NCI-H1105 (cell line): ENCODE data around the gene ALOXE3.

Experiments used
- DNase-seq: peaks from one replicate; lab custom pipeline; 2025; lab: John Stamatoyannopoulos, UW

The ALOXE3 gene

GRCh38 chr17:8141741-8142140 is 23.4 kb upstream of the ALOXE3 start:
- no peak for DNase-seq

DNA sequence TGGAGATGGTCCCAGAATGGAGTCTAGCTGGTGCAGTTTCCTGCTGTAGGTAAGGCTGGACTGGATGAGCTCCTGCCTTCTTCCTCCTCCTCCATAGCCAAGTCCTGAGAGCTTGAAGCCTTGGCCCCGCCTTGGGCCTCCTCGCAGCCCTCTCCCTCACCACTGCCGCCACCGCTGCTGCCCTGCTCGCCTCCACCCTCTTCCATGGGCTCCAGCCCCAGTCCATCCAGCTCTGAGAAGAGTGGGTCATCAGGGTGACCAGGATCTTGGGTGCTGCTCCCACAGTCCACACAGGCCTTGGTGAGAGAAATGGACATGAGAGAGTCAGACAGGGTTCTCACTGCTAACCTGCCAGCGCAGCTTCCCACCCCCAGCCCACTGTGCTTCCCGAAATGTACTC is 22.7 kb upstream of the ALOXE3 start:
- no peak for DNase-seq

DNA sequence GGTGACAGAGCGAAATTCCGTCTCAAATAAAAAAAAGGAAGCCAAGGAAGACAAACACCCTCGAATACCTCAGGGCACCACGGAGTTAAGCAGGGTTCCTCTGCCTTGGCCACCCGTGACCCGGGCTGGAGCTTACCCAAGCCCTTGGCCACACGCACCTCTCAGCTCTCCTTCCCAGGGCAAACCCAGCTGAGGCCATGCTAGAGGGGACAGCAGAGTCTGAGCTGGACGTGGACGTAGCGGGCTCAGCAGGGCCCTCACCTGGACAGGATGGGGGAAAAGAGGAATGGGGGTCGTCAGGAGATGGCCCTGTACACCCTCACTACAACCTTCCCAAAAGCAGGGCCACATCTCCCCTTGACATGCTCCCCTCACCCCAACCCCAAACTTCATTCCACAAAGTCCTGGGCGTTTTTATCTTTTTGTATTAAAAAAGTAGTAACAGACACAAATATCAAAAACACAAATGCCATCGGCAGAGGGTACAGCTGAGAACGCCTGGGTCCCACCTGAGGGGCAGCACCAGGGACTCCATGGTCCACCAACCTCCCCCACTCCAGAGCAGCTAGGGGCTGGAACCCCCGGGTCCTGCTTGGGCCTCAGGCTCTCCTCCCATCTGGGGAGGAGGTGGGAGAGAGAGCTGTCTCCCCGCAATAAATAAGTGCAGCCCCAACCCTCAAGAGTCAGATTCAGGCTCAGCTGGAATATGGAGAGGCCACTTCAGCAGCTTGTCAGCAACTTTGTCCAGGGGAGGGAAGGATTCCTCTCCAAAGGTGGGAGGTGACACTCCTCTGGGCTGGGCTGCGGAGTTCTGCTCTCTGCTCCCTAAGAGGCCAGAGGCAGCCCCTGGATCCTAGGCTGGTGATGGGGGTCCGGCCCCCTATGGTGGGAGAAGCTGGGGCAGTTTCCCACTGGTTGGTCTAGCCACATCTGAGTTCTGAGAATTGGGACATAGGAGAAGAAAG is 22.0 kb upstream of the ALOXE3 start:
- DNase-seq, result no peak

DNA sequence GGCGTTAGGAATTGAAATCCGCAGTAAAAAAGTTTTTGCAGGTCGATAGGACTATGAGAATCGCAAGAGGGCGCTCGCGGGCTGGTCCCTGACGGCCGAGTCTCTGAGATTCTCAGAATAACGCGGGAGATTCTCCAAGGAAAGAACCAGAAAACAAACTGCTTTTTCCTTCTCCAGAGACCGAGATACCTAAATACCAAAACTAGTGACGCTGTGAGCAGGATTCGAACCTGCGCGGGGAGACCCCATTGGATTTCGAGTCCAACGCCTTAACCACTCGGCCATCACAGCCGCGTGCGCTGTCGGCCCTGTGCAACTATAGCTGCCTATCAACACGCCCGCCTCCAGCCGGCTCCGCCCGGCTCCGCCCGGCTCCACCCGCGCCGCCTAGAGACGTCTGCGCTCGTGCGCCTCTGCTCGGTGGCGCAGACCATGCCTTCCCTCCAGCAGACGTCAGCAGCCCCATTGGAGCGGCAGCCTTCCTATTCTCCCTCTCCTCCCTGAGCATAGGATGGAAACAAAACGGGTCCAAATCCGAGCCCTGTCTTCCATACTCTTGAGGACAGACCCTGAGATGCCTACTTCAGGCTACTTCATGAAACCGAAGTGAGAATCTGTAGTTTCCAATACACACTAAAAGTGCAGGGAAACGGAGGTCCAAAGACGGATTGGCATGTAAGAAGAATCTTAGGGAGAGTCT is 20.5 kb upstream of the ALOXE3 start:
- DNase-seq, result peak; percentile 100

DNA sequence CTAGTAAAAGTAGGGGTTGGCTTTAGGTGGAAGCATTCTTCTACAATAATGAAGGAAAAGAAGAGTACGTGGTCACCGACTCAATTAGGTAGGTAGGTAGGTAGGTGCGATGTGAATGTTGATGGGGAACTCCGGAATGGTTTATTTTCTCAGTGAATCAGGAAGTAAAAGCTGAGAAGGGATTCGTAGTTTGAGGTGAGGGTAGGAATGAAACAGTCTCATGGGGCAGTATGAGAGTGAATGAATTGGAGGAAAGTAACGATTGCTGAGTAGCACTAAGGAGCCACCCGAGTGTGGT is 20.0 kb upstream of the ALOXE3 start:
- no peak for DNase-seq

DNA sequence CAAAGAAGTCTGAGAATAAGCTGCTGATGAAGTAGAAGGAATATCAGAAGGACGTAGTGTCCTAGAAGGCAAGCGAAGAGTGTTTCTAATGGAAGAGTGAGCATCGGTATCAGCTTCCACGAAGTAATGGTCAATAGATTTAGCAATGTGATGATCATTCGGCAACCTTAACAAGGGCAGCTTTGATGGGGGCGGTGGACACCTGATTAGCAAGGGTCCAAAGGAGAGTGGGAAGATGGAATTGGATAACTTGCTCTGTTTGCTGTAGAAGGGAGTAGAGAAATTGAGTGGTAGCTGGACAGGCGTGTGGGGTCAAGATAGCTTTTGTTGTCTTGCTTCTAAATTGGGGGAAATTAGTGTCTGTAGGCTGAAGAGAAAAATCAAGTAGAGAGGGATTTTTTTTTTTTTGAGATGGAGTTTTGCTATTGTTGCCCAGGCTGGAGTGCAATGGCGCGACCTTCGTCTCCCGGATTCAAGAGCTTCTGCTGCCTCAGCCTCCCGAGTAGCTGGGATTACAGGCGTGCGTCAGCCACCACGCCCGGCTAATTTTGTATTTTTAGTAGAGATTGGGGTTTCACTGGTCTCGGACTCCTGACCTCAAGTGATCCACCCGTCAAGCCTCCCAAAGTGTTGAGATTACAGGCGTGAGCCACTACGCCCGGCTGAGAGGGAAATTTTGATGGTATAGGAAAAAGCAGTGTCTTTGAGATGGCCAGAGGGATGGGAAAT is 19.5 kb upstream of the ALOXE3 start:
- no peak for DNase-seq

DNA sequence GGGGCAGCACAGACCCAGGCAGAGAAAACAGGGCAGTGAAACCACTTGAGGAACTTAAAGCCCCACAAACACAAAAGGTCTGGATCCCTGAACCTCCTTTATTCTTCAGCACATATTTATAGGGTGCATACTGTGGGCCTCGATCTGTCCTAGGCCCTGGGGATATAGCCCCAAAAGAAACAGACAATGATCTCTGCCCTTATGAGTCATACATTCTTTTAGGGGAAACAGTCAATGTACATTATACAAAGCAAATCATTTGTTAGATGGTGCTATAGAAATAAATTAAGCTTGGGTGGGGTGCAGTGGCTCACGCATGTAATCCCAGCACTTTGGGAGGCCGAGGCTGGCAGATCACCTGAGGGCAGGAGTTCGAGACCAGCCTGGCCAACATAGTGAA is 15.6 kb upstream of the ALOXE3 start:
- no peak for DNase-seq

GRCh38 chr17:8133399-8133798 is 15.1 kb upstream of the ALOXE3 start:
- no peak for DNase-seq

DNA sequence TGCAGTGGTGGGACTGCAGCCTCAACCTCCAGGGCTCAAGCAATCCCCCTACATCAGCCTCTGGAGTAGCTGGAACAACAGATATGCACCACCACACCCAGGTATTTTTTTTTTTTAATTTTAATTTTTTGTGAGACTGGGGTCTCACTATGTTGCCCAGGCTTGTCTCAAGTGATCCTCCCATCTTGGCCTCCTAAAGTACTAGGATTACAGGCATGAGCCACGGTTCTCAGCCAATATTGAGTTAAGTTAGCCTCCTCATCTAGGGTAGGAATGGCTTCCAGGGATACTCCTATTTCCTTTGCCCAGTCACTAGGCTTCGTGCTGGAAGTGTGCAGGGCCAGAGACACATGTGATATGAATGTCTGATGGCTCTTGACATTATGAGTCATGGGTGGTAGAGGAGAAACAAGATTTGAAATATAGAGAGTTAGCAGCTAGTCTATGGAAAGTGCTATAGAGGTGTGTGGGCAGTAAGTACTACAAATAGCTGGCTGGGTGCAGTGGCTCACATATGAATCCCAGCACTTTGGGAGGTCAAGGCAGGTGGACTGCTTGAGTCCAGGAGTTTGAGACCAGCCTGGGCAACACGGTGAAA is 13.6 kb upstream of the ALOXE3 start:
- no peak for DNase-seq

DNA sequence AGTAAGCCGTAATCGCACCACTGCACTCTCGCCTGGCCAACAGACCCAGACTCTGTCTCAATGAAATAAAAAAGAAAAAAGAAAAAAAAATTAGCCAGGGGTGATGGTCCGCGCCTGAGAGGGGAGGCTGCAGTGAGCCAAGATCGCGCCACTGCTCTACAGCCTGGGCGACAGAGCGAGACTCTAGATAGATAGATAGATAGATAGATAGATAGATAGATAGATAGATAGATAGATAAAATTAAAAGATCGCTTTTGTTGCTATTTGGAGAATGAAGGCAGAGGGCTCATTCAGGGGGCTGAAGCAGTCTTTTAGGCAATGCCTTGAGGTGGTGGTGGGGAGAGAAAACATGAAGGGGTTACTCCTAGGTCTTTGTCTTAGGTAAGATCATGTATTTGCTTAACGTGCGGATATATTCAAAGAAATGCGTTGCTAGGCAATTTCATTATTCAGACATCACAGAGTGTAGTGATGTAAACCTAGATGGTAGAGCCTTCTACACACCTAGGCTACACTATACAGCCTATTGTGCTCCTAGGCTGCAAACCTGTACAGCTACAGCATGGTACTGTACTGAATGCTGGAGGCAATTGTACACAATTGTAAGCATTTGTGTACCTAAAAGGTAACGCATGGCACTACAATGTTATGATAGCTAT is 9.9 kb upstream of the ALOXE3 start:
- no peak for DNase-seq

GRCh38 chr17:8126491-8127066 is 8.3 kb upstream of the ALOXE3 start:
- DNase-seq, result peak; percentile 24

- DNase-seq, result no peak
Observed at GRCh38 chr17:8125947-8126490, 7.7 kb upstream of the ALOXE3 start.

DNA sequence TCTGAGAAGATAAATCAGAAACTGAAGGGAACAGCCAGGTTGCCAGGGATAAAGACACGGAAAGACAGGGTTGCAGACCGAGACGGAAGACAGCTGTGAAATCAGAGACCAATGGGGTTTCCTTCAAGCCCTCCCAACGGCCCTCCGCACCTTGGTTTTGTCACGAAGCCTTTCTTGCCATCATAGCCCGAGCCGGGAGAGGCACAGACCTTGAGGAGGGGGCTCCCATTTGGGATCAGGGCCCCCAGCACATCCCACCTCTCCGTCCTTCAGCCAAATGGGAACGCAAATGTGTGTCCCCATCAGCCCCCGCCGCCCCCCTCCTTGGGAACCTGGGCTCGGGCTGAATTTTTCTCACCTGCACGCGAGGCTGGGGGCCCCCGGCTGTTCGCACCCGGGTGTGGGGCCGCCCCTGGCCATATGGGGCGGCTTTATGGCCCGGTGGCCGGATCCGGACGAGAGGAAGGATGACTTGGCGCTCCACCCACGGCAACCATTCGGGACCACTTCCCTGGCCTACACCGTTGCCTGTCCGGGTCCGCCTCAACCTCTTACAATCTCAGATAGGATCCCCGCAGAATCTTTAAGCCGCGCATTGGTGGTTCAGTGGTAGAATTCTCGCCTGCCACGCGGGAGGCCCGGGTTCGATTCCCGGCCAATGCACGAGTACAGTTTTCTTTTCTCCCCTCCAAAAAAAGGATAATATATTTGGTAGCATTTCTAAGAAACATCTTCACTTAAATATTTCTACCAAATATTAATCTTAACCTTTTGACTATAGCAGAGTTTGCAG is 7.0 kb upstream of the ALOXE3 start:
- DNase-seq, result peak; percentile 73

- peak; percentile 31 for DNase-seq
Observed at GRCh38 chr17:8124350-8125153, 6.2 kb upstream of the ALOXE3 start.

- DNase-seq, result no peak
Observed at GRCh38 chr17:8123695-8124349, 5.5 kb upstream of the ALOXE3 start, which contains the start of gene HES7. HES7 (minus strand) TSS chr17:8124106; CDS start chr17:8124084, 22 bp downstream.

DNA sequence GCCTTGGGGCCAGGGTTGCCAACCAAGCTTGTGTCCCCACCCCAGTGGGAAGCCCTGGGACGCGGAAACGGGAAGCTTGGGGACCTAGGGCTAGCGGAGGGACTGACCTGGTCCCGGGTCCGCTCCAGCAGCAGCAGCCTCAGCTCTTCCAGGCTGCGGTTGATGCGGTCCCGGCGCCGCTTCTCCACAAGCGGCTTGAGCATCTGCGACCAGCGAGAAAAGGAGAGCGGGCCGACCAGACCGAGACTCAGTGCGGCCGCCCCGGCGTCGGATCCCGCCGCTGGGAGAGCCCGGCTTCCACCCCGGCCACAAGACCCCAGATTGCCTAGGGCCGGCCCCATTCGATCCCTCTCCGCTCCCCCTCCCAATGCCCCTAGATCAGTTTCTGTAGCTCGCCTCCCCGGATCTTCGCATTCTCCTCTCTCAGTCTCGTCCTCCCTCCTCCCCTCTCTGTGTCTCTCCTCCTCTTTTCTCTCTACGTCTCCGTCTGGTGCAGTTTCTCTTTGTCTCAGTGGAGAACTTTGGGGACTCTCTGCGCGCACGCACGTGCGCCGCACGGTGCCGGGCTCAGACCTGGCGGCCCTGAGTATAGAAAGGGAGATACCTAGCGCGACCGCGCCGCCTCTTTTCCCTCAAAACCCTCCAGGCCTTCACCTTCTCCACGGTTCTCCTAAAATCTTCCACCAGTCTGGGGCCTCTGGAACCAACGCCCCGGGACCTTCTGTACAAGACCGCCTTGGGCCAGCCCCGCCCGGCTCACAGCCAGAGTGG is 4.8 kb upstream of the ALOXE3 start:
- no peak for DNase-seq

GRCh38 chr17:8122422-8122923 is 4.2 kb upstream of the ALOXE3 start:
- DNase-seq, result no peak
